Ovary (tissue), 9 donors: ENCODE measurements around the gene AMER3. TPM values are rescaled to one million over a fixed set of nuclear protein-coding genes. Genes with fewer than 3 reads are reported as not detected.

ENCODE experiments used
- DNase-seq, 5 donors: peaks; one replicate each; pipeline ENCODE4 v3.0.0-alpha.2; 2019 to 2020
- H3K27ac ChIP-seq, 2 donors: fragments of 200-600 bp; one replicate each; pipeline versions ENCODE4 v1.5.1 to v1.8.0; 2019 to 2022
- H3K27me3 ChIP-seq: fragments of 200-600 bp; one replicate; pipeline ENCODE4 v1.8.0; 2022
- H3K36me3 ChIP-seq: fragments of 200-600 bp; sonication (generic); one replicate; pipeline ENCODE4 v1.5.1; 2019
- H3K4me1 ChIP-seq: one replicate; pipeline ENCODE4 v1.8.1; 2013; ENCODE audit warnings: mild to moderate bottlenecking, moderate library complexity; ENCODE audit not compliant: insufficient read depth
- H3K4me3 ChIP-seq: fragments of 200-600 bp; sonication (generic); one replicate; pipeline ENCODE4 v1.5.1; 2017
- H3K9me3 ChIP-seq, 2 donors: fragments of 200-600 bp in 1 of 2; sonication (generic) in 1 of 2; one replicate each; pipeline versions ENCODE4 v1.5.1 to v1.8.1; 2013 to 2019; ENCODE audit warnings: mild to moderate bottlenecking in 1 of 2, moderate library complexity in 1 of 2
- CTCF ChIP-seq, 3 donors: fragments of 450-650 bp in 2 of 3; fragments of 200-600 bp in 1 of 3; IDR thresholded peaks; one replicate each; pipeline versions ENCODE4 v1.5.1 to v1.8.0; 2016 to 2022; ENCODE audit warnings: antibody characterized with exemption in 3 of 3, mild to moderate bottlenecking in 1 of 3
- EP300 ChIP-seq: sonication (generic); formaldehyde crosslinking; IDR thresholded peaks from one replicate; pipeline ENCODE4 v1.6.1; 2017; ENCODE audit warnings: antibody characterized with exemption
- POLR2A ChIP-seq: fragments of 450-650 bp; IDR thresholded peaks from one replicate; pipeline ENCODE4 v1.6.1; 2017; ENCODE audit warnings: antibody characterized with exemption, mild to moderate bottlenecking, moderate library complexity
- WGBS, 3 donors: extraction: QIAGEN DNeasy Blood & Tissue Kit in 1 of 3; methylation state at CpG; one replicate each; pipeline versions ENCODE4 v1.1.5 to v1.1.7; 2013 to 2017; 5-methylcytosine and 5-hydroxymethylcytosine counted together
- intact Hi-C, 4 donors: fragments of 100-400 bp; cut with DNase I; formaldehyde crosslinking; loops; one replicate each; pipeline versions ENCODE4 v1.11.0 to v1.15.1; 2022 to 2023
- polyA plus RNA-seq, 2 donors: library from polyadenylated mRNA; stranded (reverse); fragments of 200-250 nt in 1 of 2; fragments of 350-450 nt in 1 of 2; fragmentation: Illumina TruSeq in 1 of 2; extraction: RNeasy Lipid Tissue Mini Kit (QIAGEN cat#74804) in 1 of 2; gene quantifications; one replicate each; pipeline ENCODE4 v1.2.3, GENCODE V29; 2013 to 2014
- total RNA-seq, 7 donors: library from RNA; depleted of rRNA in 2 of 7; stranded (reverse); fragments of >200 nt in 2 of 7; fragmentation: NEBNext Ultra II Directional in 3 of 7; extraction: Animal tissue kit (Norgen Biotek cat#: 25700) in 3 of 7; gene quantifications; one replicate each; pipeline versions ENCODE4 v1.1.0 to v1.2.4, GENCODE V29; 2016 to 2023
- donor health status: DM: no; HTN: no; CAD: no; lungs with moderate emphysema.
- donor health status: DM: no; HTN: no; CAD: no.
- donor health status: Bipolar disorder and iron deficiency.
- donor health status: DM: yes; HTN: yes; CAD: no.
- donor health status: DM: no; HTN: no; CAD: no.
- donor health status: DM: yes; HTN: yes; CAD: no.

Gene AMER3
- total and polyA plus RNA-seq, 9 donors: not detected

- WGBS, 3 donors: 65 to 70% (median 70%) methylated on average over 2 of the region's 2 CpGs
- Histone ChIP-seq H3K27ac (no peak overlapping the region), H3K9me3 (no peaks in the 10 kb centered on the region), H3K4me1 (no peaks in the 10 kb centered on the region), H3K4me3 (no peak overlapping the region), H3K27me3 (no peaks in the 10 kb centered on the region), H3K36me3 (no peaks in the 10 kb centered on the region)
- TF ChIP-seq POLR2A (no peak), EP300 (no peak), CTCF (IDR thresholded peaks at IDR 0.05) (no peak)
- intact Hi-C loops: no loop called here
- no peak for DNase-seq
Measured at GRCh38 chr2:130790312-130790711, 35.0 kb downstream of the AMER3 start.

GRCh38 chr2:130790804-130791616, 35.7 kb downstream of the AMER3 start:
- Histone ChIP-seq H3K4me1 (no peaks in the 10 kb centered on the region), H3K4me3 (no peak overlapping the region), H3K27me3 (no peaks in the 10 kb centered on the region), H3K27ac (no peak overlapping the region), H3K9me3 (no peaks in the 10 kb centered on the region), H3K36me3 (no peaks in the 10 kb centered on the region)
- intact Hi-C loops: no loop called here
- no peak for TF ChIP-seq POLR2A
- TF ChIP-seq EP300: no peak
- no peak for TF ChIP-seq CTCF (IDR thresholded peaks at IDR 0.05)
- DNase-seq: no peak
- WGBS, 3 donors: 80 to 90% (median 86%) methylated on average over 9 of the region's 9 CpGs

GRCh38 chr2:130791617-130791939, 36.2 kb downstream of the AMER3 start:
- no peaks in the 10 kb centered on the region for H3K4me1 ChIP-seq
- WGBS, 3 donors: 37 to 62% (median 45%) methylated on average over 4 of the region's 4 CpGs
- H3K27me3 ChIP-seq: no peaks in the 10 kb centered on the region
- no peak overlapping the region for H3K27ac ChIP-seq
- DNase-seq: no peak
- TF ChIP-seq EP300: no peak
- intact Hi-C loops: no loop called here
- H3K36me3 ChIP-seq: no peaks in the 10 kb centered on the region
- no peaks in the 10 kb centered on the region for H3K9me3 ChIP-seq
- no peak overlapping the region for H3K4me3 ChIP-seq

GRCh38 chr2:130795431-130795830, 40.1 kb downstream of the AMER3 start:
- H3K9me3 ChIP-seq: no peaks in the 10 kb centered on the region
- H3K36me3 ChIP-seq: no peaks in the 10 kb centered on the region
- TF ChIP-seq POLR2A (no peak), CTCF (IDR thresholded peaks at IDR 0.05) (no peak), EP300 (no peak)
- H3K4me1 ChIP-seq: peaks cover 3% of the 10 kb centered on the region
- H3K27me3 ChIP-seq: no peaks in the 10 kb centered on the region
- no peak for DNase-seq
- intact Hi-C loops: loop anchor here in 1 of 4 donors (5.0 kb wide), 1 partner anchor 77 kb away; no protein-coding TSS in a partner anchor
- WGBS, 3 donors: 36 to 51% (median 43%) methylated on average over 2 of the region's 2 CpGs
- no peak overlapping the region for H3K4me3 ChIP-seq
- H3K27ac ChIP-seq: no peak overlapping the region

- no peaks in the 10 kb centered on the region for H3K36me3 ChIP-seq
- H3K9me3 ChIP-seq: no peaks in the 10 kb centered on the region
- H3K4me1 ChIP-seq: peaks cover 3% of the 10 kb centered on the region
- no peak overlapping the region for H3K4me3 ChIP-seq
- DNase-seq: peak in 1 of 5 donors; percentile 16
- WGBS, 3 donors: 62 to 75% (median 69%) methylated on average over 3 of the region's 3 CpGs
- H3K27me3 ChIP-seq: no peaks in the 10 kb centered on the region
- H3K27ac ChIP-seq: no peak overlapping the region
- intact Hi-C loops: loop anchor here in 2 of 4 donors (1.0 to 5.0 kb wide), 2 partner anchors 76 kb away; no protein-coding TSS in a partner anchor
- TF ChIP-seq EP300: no peak
- TF ChIP-seq CTCF (IDR thresholded peaks at IDR 0.05): no peak
- no peak for TF ChIP-seq POLR2A
Measured at GRCh38 chr2:130796290-130796689, 41.0 kb downstream of the AMER3 start.
